Measurements from ENCODE around the gene SUMF1. TPM values are rescaled to one million over a fixed set of nuclear protein-coding genes. Genes with fewer than 3 reads are reported as not detected.

Gene SUMF1
- total and polyA plus RNA-seq, 4 donors = 13.0 to 34.2 (median 23.5) TPM

DNA sequence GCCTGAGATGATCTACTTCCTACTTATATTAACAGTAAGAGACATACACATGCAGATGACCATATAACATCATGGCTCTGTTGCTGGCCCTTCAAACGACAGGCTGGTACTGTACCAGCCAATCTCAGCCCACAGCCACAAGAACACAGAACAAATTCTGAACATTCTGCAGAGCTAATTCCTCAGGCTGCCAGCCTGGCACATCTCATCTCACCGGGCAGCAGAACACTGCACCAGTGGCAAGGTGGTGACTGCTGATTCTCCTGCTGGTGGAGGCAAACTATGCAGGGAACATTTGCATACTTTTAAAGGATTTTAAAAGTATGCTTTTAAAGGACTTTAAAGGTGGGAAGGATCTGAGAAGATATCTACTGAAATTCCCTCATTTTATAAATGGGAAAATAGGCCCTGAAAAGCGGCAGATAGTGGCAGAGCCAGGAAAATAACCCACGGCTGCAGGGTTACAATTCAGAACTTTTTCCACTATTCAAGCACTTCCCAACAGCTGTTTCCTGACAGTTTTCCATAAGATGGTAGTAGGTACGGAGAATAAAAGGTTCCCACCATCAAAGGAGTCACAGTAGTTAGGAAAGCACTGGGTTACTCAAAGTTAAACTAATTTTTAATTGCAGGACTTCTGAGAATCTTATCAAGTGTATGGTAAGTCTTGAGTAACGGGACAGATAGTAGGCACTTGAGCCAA is 37.3 kb downstream of the SUMF1 start:
- H3K9me3 ChIP-seq (ENCODE audit: control insufficient read depth in 4 of 4, low read length in 3 of 4) = peaks cover 0 to 6% (median 1%) of the 10 kb centered on the region in 4 donors
- H3K4me1 ChIP-seq (ENCODE audit: control insufficient read depth in 4 of 4, insufficient read depth in 4 of 4, low read length in 3 of 4) = no peaks in the 10 kb centered on the region
- peaks cover 0 to 13% (median 4%) of the 10 kb centered on the region in 4 donors for H3K36me3 ChIP-seq (ENCODE audit: control insufficient read depth in 4 of 4, insufficient read depth in 3 of 4, low read depth in 1 of 4, low read length in 3 of 4)
- H3K27me3 ChIP-seq (ENCODE audit: control insufficient read depth in 4 of 4, insufficient read depth in 4 of 4, low read length in 3 of 4) = no peaks in the 10 kb centered on the region
- H3K27ac ChIP-seq (ENCODE audit: low read depth in 1 of 2, low read length in 2 of 2) = no peak overlapping the region
- no peak overlapping the region for H3K9ac ChIP-seq (ENCODE audit: low read depth in 1 of 2, low read length in 2 of 2)
- TF ChIP-seq, protein P1, sequence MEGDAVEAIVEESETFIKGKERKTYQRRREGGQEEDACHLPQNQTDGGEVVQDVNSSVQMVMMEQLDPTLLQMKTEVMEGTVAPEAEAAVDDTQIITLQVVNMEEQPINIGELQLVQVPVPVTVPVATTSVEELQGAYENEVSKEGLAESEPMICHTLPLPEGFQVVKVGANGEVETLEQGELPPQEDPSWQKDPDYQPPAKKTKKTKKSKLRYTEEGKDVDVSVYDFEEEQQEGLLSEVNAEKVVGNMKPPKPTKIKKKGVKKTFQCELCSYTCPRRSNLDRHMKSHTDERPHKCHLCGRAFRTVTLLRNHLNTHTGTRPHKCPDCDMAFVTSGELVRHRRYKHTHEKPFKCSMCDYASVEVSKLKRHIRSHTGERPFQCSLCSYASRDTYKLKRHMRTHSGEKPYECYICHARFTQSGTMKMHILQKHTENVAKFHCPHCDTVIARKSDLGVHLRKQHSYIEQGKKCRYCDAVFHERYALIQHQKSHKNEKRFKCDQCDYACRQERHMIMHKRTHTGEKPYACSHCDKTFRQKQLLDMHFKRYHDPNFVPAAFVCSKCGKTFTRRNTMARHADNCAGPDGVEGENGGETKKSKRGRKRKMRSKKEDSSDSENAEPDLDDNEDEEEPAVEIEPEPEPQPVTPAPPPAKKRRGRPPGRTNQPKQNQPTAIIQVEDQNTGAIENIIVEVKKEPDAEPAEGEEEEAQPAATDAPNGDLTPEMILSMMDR (IDR thresholded peaks at IDR 0.05; ENCODE audit: low read depth, low read length, missing input control) = no peak
- no peak for TF ChIP-seq YY1 (IDR thresholded peaks at IDR 0.05)
- no peak for TF ChIP-seq EGR1 (IDR thresholded peaks at IDR 0.05; ENCODE audit: low read depth in 2 of 2)
- TF ChIP-seq FOXA2 (IDR thresholded peaks at IDR 0.05) = no peak
- TF ChIP-seq HNF4A (conservative IDR thresholded peaks at IDR 0.05) = no peak
- no peak for TF ChIP-seq ZBTB33 (IDR thresholded peaks at IDR 0.05)
- no peak for TF ChIP-seq RXRA (IDR thresholded peaks at IDR 0.05)
- TF ChIP-seq TAF1 (conservative IDR thresholded peaks at IDR 0.05) = no peak
- TF ChIP-seq, protein P2, sequence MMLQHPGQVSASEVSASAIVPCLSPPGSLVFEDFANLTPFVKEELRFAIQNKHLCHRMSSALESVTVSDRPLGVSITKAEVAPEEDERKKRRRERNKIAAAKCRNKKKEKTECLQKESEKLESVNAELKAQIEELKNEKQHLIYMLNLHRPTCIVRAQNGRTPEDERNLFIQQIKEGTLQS (IDR thresholded peaks at IDR 0.05) = no peak
- TF ChIP-seq SP1 (IDR thresholded peaks at IDR 0.05) = no peak
- TF ChIP-seq, protein P3, sequence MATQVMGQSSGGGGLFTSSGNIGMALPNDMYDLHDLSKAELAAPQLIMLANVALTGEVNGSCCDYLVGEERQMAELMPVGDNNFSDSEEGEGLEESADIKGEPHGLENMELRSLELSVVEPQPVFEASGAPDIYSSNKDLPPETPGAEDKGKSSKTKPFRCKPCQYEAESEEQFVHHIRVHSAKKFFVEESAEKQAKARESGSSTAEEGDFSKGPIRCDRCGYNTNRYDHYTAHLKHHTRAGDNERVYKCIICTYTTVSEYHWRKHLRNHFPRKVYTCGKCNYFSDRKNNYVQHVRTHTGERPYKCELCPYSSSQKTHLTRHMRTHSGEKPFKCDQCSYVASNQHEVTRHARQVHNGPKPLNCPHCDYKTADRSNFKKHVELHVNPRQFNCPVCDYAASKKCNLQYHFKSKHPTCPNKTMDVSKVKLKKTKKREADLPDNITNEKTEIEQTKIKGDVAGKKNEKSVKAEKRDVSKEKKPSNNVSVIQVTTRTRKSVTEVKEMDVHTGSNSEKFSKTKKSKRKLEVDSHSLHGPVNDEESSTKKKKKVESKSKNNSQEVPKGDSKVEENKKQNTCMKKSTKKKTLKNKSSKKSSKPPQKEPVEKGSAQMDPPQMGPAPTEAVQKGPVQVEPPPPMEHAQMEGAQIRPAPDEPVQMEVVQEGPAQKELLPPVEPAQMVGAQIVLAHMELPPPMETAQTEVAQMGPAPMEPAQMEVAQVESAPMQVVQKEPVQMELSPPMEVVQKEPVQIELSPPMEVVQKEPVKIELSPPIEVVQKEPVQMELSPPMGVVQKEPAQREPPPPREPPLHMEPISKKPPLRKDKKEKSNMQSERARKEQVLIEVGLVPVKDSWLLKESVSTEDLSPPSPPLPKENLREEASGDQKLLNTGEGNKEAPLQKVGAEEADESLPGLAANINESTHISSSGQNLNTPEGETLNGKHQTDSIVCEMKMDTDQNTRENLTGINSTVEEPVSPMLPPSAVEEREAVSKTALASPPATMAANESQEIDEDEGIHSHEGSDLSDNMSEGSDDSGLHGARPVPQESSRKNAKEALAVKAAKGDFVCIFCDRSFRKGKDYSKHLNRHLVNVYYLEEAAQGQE (IDR thresholded peaks at IDR 0.05) = no peak
- TF ChIP-seq FOXA1 (IDR thresholded peaks at IDR 0.05) = no peak
- TF ChIP-seq JUND (IDR thresholded peaks at IDR 0.05) = no peak
- TF ChIP-seq, protein P4, sequence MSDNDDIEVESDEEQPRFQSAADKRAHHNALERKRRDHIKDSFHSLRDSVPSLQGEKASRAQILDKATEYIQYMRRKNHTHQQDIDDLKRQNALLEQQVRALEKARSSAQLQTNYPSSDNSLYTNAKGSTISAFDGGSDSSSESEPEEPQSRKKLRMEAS (IDR thresholded peaks at IDR 0.05) = no peak
- no peak for TF ChIP-seq GABPA (IDR thresholded peaks at IDR 0.05 in 1 of 2, conservative IDR thresholded peaks at IDR 0.05 in 1 of 2)
- TF ChIP-seq NR2F2 (IDR thresholded peaks at IDR 0.05) = no peak
- TF ChIP-seq RAD21 (IDR thresholded peaks at IDR 0.05) = no peak
- no peak for TF ChIP-seq HNF4G (IDR thresholded peaks at IDR 0.05)
- H3K4me3 ChIP-seq (ENCODE audit: low read depth in 1 of 3, low read length in 3 of 3) = no peak overlapping the region
- no peak for DNase-seq (ENCODE audit: low spot score)
- 88% methylated on average over 6 of the region's 6 CpGs for WGBS
